Left lobe of liver (tissue), 2 donors: Measurements from ENCODE around the gene LDB2. TPM values are rescaled to one million over a fixed set of nuclear protein-coding genes. Genes with fewer than 3 reads are reported as not detected.
A peak's percentile ranks its signal among the peaks of the same experiment; 100 is the strongest.

Experiments used
- ATAC-seq: fragments of 200-7000 bp; cut with Tn5 transposase; one replicate; pipeline ENCODE4 v1.9.1; 2020; ENCODE audit warnings: mild to moderate bottlenecking, moderate library complexity
- DNase-seq: peaks from one replicate; pipeline ENCODE4 v3.0.0-alpha.2; 2020; ENCODE audit warnings: low spot score
- total RNA-seq: library from RNA; stranded (reverse); gene quantifications from one replicate; pipeline ENCODE4 v1.2.1, GENCODE V29; 2021
- donor health status: DM: no; HTN: no; CAD: no; lungs with moderate emphysema.
- donor health status: DM: no; HTN: yes; CAD: no.

LDB2 gene
- total RNA-seq, 1 donor from 2014 or later = 21.0 TPM

DNA sequence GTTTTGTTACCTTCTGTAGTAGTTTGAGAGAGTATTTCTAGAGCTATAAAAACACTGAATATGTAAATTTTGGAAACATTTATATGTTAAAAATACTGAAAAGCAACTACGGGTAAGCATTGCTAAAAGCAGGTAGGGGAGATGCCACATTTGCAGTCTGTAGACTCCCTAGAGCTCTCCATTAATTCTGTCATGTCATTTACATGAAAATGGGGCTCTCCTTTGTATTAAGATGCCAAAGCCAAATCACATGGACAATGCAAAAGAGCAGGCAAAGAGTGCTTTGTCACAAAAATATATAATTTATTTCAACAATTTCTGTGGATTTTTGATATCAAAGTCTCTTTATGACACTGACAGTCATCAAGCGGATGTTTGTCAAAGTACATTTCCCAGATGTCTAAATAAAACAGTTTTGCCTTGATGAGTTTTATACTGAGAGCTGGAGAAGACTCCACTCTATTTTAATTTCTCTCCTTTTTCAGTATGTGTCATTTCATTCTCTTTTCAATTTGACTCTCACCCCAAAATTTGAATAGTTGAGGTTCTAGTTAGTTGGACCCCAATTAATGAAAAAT is 51.8 kb downstream of the LDB2 start:
- no peak for ATAC-seq
- no peak for DNase-seq

- peak; percentile 64 for ATAC-seq
- DNase-seq = no peak
Observed at GRCh38 chr4:16844816-16845586, 53.4 kb downstream of the LDB2 start.

DNA sequence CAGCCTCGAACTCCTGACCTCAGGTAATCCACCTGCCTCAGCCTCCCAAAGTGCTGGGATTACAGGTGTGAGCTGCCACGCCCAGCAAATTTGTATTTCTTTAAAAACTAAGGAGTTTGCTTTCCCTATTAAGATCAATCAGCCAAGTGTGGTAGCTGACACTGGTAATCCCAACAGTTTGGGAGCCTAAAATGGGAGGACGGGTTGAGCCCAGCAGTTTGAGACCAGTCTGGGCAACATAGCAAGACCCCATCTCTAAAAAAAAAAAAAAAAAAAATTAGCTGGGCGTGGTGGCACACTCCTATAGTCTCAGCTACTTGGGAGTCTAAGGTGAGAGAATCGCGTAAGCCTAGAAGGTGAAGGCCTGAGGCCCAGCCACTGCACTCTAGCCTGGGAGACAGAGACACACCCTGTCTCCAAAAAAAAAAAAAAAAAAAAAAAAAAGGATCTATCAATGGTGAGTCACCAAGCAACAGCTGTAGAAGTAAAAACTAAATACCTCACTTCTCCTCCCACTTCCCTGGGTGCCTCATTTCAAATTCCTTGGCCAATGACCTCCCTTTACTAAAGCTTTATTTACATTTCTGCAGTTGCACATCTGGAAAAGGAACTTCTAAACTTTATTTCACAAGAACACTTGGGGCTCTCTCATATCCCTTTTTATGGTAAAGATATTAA is 54.5 kb downstream of the LDB2 start:
- DNase-seq (no peak), ATAC-seq (peak; percentile 21)

DNA sequence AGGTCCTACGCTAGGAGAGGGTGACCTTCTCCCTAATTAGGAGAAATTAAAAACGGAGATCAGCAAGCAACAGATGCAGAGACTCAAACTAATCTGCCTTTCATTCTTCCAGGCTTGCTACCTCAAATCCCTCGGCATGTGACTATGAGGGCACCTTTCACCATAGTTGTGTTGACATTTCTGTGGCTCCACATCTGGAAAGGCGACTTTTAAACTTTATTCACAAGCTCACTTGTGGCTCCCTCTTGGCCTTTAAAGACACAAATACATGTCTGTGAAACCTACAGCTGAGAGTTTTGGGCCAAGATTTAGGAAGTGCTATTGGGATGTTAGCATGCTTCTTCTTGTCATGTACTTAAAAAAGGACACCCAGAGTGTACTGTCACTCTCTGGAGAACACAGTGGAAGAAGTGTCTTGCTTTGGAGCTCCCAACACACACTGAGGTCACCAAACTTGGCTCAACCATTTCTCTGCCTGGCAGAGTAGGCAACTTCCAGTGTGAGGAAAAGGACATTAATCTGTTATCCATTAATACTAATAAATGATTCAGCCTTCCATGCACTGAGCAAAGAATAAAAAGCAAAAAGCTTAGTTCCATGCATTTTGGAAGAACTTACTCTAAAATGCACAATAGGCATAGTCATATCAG is 60.1 kb downstream of the LDB2 start:
- DNase-seq = peak; percentile 70
- ATAC-seq = peak; percentile 74

- ATAC-seq = peak; percentile 31
- no peak for DNase-seq
Observed at GRCh38 chr4:16837475-16837874, 61.0 kb downstream of the LDB2 start.

- ATAC-seq = peak; percentile 63
Observed at GRCh38 chr4:16836324-16836723, 62.1 kb downstream of the LDB2 start.

GRCh38 chr4:16835597-16836247 is 62.7 kb downstream of the LDB2 start:
- DNase-seq = no peak
- ATAC-seq = peak; percentile 70

More at GRCh38 chr4:16836324-16836723, 62.1 kb downstream of the LDB2 start:
- DNase-seq = no peak

DNA sequence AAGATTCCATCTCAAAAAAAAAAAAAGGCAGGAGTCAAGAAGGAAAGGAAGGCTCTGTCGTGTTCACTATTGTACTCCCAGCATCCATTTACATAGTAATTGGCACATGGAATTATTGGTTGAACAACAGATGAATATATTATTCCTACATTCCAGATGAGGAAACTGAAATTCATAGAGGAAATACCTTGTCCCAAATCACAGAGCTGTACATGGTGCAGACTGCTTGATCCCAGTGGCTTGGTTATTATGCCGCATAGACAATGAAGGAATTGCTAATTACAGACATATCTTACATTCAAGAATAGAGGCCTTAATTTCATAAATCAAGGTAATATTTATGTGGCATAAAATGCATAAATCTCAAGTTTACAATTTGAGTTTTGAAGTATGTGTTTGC is 63.6 kb downstream of the LDB2 start:
- ATAC-seq = no peak

GRCh38 chr4:16833722-16834121 is 64.7 kb downstream of the LDB2 start:
- DNase-seq = peak; percentile 54

More for the DNA sequence above, 63.6 kb downstream of the LDB2 start:
- no peak for DNase-seq

DNA sequence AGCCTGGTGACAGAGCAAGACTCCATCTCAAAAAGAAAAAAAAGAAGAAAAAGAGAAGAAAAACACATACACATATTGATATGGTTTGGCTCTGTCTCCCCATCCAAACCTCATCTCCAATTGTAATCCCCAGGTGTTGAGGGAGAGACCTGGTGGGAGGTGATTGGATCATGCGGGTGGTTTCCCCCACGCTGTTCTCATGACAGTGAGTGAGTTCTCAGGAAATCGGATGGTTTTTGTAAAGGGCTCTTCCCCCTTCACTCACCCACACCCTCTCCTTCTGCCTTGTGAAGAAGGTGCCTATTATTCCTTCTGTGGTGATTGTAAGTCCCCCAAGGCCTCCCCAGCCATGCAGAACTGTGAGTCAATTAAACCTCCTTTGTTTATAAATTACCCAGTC is 68.4 kb downstream of the LDB2 start:
- no peak for DNase-seq

More at GRCh38 chr4:16833722-16834121, 64.7 kb downstream of the LDB2 start:
- peak; percentile 56 for ATAC-seq

GRCh38 chr4:16827794-16828724 is 70.4 kb downstream of the LDB2 start:
- ATAC-seq = peak; percentile 54

More for the DNA sequence above, 68.4 kb downstream of the LDB2 start:
- no peak for ATAC-seq

GRCh38 chr4:16827045-16827444 is 71.4 kb downstream of the LDB2 start:
- DNase-seq = no peak
- ATAC-seq = no peak

More at GRCh38 chr4:16827794-16828724, 70.4 kb downstream of the LDB2 start:
- no peak for DNase-seq

DNA sequence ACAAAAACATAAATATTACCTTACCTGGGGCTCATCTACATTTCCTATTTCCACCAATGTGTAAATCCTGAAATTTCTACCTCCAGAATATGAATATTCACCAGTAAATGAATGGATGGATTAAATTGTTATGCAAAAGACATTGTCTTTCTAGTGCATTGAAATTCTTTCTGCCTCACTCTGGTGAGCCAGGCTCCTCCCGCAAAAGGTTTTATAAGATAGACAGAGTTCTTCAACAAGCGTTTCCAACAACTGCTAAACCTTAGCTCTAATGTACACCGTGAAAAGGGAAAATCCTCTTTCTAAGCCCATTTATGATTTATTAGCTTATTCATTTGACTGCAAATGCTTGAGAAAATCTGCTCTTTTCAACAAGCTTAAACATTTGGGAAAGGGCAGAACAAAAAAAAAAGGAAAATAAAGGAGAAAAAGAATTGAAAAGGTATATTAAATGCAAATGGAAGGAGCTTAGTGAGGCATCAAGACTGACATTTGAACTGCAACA is 72.0 kb downstream of the LDB2 start:
- ATAC-seq (no peak), DNase-seq (no peak)

DNA sequence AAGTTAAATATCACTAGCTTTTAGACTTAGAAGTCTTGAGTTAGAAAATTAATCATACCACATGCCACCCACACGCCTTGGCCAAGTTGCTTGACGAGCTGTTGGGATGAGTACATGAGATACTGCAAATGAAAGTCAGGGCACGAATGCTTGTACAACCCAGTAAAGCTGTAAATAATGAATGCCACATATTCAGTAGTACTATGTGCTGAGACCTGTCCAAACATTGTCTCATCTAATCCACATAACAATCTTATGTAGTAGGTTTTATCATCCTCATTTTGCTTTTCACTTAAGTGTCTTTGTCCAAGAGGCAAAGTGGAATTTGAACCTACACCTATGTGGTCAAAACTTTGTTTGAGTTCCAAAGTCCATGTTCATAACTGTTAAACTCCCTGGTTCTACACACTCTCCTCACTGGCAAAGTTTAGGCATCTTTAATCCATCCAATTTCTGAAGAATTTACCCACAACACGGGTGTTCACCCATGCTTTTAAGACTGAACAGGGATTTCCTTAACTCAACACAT is 74.1 kb downstream of the LDB2 start:
- ATAC-seq (peak; percentile 82), DNase-seq (no peak)

DNA sequence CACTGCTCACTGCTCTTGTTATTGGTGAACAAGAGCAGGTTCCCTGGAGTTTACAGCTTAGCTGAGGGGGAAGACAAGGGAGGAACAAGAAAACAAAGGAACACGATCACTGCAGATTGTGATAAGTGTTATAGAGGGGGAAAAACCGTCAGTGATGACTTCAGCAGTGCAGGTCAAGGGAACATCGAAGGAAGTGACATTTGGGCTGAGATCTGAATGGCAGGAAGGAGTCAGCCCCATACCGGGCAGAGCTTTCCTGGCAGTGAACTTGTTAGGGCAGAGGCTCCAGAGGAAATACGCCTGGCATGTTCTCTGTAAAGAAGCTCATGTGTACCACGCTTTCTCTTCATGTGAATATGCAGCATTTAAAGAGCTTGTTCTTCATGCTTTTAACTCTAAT is 78.1 kb downstream of the LDB2 start:
- peak; percentile 46 for ATAC-seq
- DNase-seq = no peak

DNA sequence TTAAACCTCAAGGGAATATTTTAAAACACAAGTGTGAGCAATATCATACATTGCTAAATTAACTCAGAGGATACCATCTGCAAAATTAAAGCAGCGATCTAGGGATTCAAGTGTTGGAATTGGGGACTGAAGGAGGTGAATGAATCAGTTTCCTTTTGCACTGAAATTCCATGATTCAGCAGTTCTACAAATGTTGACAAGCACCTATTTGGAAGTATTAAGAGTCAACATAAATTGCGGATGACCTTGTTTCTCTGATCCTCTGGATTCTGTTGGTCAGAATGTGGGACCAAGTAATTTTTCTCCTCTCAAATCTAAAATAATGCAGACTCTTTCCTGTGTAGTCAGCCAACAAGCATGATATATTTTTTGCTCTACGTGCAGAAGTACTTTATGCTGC is 78.8 kb downstream of the LDB2 start:
- peak; percentile 41 for ATAC-seq
- no peak for DNase-seq

DNA sequence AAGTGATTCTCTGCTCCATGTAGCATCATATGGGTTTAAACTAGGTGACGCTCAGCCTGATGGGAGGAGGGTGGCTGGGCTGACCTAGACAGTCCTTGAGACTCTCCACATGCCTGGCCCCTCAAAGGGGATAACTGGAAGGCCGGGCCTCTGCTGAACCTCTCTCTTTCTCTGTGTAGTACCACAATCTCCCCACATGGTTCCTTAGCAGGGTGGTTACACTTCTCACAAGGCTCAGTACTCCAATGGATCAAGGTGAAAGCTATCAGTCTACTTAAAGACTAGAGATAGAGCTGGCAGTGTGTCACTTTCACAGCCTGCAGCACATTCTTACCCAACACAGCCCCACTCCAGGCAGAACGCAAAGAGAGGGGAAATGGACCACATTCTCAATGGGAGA is 80.4 kb downstream of the LDB2 start:
- ATAC-seq (no peak), DNase-seq (no peak)

DNA sequence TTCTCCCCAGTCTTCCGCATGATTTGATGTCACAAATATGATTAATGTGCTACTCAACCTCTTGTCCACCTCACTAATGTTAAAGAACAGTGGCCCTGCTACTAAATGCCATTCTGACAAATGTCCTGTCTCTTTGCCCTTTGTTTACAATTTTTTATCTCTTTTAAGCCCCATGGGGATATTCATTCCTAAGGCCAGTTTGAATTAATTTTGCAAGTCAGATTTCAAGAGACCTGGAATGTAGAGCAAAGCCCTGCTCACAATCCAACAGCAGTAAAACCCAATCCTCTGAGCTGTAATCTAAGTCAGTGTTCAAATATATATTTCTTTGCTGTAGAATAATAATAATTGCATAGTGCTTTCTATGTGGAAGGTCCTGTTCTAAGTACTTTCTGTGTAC is 81.2 kb downstream of the LDB2 start:
- DNase-seq = no peak

DNA sequence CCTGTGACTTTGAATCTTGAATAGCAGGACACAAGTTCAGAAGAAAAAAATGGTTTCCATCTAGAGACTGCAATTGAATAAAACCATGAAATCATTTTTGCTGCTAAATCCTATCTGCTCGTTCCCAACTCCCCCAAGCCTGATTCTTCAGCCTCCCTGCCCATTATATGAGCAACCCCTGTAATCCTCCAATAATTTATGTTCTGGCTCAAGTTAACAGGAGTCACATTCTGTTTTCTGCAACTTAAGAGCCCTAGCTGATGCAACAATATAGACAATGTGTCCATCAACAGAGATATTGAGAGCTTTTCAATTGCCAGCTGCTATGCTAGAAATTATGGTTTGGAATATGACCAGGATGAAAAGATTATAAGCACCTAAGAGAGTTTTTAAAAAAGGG is 84.1 kb downstream of the LDB2 start:
- ATAC-seq = no peak
- no peak for DNase-seq

More for the DNA sequence above, 81.2 kb downstream of the LDB2 start:
- ATAC-seq = no peak
